Measurements from ENCODE around the gene TSPAN9.

GRCh38 chr12:3054374-3054773 is 22.8 kb upstream of the TSPAN9 start:
- no peak for TF ChIP-seq CTCF (IDR thresholded peaks at IDR 0.05)
- no peak for TF ChIP-seq EZH2phosphoT487 (IDR thresholded peaks at IDR 0.05)
- TF ChIP-seq EZH2 (IDR thresholded peaks at IDR 0.05), result no peak
